KMS-11 (cell line): Measurements from ENCODE around the gene COL10A1.
"Not testable (repeated sequence)": the region's sequence is repeated elsewhere in the genome, so short reads cannot be mapped to it uniquely, and the experiment has no call there.

Source experiments
- H2AFZ ChIP-seq: fragments of 200-600 bp; sonication (generic); 2 replicates; pipeline ENCODE4 v1.6.1; 2016; ENCODE audit warnings: antibody characterized with exemption, mixed run types, low read depth
- H3K27ac ChIP-seq: fragments of 200-600 bp; sonication (generic); 2 replicates; pipeline ENCODE4 v1.6.1; 2016; ENCODE audit warnings: mild to moderate bottlenecking, mixed run types
- H3K27me3 ChIP-seq: fragments of 200-600 bp; sonication (generic); 2 replicates; pipeline ENCODE4 v1.6.1; 2017; ENCODE audit warnings: mild to moderate bottlenecking, low read depth, mixed run types, moderate library complexity; ENCODE audit not compliant: insufficient read depth
- H3K36me3 ChIP-seq: fragments of 200-600 bp; sonication (generic); 2 replicates; pipeline ENCODE4 v1.6.1; 2017; ENCODE audit warnings: mild to moderate bottlenecking, mixed run types; ENCODE audit not compliant: insufficient read depth
- H3K4me1 ChIP-seq: fragments of 200-600 bp; sonication (generic); 2 replicates; pipeline ENCODE4 v1.6.1; 2016; ENCODE audit warnings: mild to moderate bottlenecking, low read depth, mixed run types; ENCODE audit not compliant: poor library complexity, severe bottlenecking
- H3K4me2 ChIP-seq: fragments of 200-600 bp; sonication (generic); 2 replicates; pipeline ENCODE4 v1.7.0; 2016; ENCODE audit warnings: mild to moderate bottlenecking, mixed run types
- H3K4me3 ChIP-seq: fragments of 200-600 bp; sonication (generic); IDR thresholded peaks from 2 replicates; pipeline ENCODE4 v1.6.1; 2017; ENCODE audit warnings: low read depth, low read length, mixed read lengths; ENCODE audit not compliant: insufficient read depth
- H3K79me2 ChIP-seq: fragments of 200-600 bp; sonication (generic); 2 replicates; pipeline ENCODE4 v1.6.1; 2016; ENCODE audit warnings: low read depth, mixed run types; ENCODE audit not compliant: insufficient read depth
- H3K9ac ChIP-seq: fragments of 200-600 bp; sonication (generic); 2 replicates; pipeline ENCODE4 v1.6.1; 2016; ENCODE audit warnings: mild to moderate bottlenecking, mixed run types
- H4K20me1 ChIP-seq: fragments of 200-600 bp; sonication (generic); 2 replicates; pipeline ENCODE4 v1.6.1; 2016; ENCODE audit warnings: mild to moderate bottlenecking, mixed run types; ENCODE audit not compliant: insufficient read depth
- TF ChIP-seq, protein P1 (sequence below): fragments of 200-600 bp; sonication (generic); conservative IDR thresholded peaks from 2 replicates; pipeline ENCODE4 v1.6.1; 2017; ENCODE audit warnings: low read depth, mild to moderate bottlenecking, antibody characterized with exemption, low read length, moderate library complexity, mixed read lengths

Gene COL10A1

DNA sequence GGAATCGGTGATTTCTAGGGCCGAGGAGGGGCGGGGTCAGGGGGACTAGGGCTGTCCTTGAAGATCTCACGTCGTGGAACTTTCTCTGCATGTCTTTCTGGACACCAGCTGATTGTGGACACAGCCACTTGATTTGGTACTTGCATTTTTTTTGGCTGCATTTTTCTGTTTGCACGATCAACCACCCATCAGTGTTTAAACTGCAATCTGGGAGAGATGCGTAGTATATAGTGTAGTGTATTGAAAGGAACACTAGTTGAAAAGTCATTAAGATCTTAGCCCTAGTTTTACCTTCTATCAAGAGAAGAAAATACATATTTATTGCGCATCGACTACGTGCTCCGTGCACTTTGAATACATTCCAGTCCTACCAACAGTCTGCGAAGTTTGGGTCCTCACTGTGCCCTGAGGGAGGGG lies 24.6 kb downstream of the COL10A1 start:
- H3K36me3 ChIP-seq: no peaks in the 10 kb centered on the region
- H3K4me3 ChIP-seq: no peak overlapping the region
- H3K4me2 ChIP-seq: peak overlapping the region; percentile 62
- H3K79me2 ChIP-seq: no peaks in the 10 kb centered on the region
- H3K27ac ChIP-seq: peak overlapping the region; percentile 86
- H3K27me3 ChIP-seq: no peaks in the 10 kb centered on the region
- TF ChIP-seq, protein P1, sequence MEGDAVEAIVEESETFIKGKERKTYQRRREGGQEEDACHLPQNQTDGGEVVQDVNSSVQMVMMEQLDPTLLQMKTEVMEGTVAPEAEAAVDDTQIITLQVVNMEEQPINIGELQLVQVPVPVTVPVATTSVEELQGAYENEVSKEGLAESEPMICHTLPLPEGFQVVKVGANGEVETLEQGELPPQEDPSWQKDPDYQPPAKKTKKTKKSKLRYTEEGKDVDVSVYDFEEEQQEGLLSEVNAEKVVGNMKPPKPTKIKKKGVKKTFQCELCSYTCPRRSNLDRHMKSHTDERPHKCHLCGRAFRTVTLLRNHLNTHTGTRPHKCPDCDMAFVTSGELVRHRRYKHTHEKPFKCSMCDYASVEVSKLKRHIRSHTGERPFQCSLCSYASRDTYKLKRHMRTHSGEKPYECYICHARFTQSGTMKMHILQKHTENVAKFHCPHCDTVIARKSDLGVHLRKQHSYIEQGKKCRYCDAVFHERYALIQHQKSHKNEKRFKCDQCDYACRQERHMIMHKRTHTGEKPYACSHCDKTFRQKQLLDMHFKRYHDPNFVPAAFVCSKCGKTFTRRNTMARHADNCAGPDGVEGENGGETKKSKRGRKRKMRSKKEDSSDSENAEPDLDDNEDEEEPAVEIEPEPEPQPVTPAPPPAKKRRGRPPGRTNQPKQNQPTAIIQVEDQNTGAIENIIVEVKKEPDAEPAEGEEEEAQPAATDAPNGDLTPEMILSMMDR: no peak
- H3K4me1 ChIP-seq: peaks cover 12% of the 10 kb centered on the region
- peak overlapping the region; percentile 83 for H3K9ac ChIP-seq
- no peaks in the 10 kb centered on the region for H4K20me1 ChIP-seq
- peak overlapping the region; percentile 95; the same call in 1 of the 2 replicates for H2AFZ ChIP-seq

DNA sequence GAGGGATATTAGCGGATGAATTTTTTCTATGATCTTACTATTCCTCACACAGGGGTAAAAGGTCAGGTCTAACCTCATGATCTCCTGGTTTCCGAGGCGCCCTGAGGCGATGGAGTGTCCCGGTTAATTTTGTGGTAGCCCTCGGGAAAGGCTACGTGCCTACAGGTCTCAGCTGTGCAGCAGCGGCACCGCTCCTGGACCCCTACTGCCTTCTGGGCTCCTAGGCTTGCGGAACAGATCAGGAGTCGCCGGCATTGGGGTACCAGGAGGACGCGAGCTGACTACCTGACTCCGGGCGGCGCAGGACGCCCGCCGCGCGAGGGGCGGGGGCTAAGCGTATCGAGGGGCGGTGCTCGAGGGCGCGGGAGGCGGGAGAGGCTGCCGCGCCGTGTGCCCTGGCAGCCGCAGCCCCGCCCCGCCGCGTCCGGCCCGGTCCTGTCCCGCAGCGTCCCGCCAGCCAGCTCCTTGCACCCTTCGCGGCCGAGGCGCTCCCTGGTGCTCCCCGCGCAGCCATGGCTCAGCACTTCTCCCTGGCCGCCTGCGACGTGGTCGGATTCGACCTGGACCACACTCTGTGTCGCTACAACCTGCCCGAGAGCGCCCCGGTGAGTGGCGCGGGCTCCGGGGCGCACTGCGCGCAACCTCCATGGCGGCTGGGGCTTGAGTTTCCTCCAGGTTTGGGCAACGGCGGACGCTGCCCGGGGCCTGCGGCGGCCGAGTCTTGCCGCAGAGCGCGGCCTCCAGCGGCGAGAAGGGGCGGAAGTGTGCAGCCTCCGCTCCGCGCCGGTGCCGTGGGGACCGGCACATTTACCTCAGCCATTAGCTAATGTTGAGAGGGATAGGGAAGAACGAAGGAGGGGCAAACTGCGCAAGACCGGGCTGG lies 25.3 kb downstream of the COL10A1 start, which contains the start of gene NT5DC1:
NT5DC1 (plus strand) TSS at position 435 of the 883 bp plus-strand sequence; CDS start at position 513, 78 bp downstream.
- Histone ChIP-seq H3K36me3 (no peaks in the 10 kb centered on the region), H3K4me2 (peak within 1 kb of the TSS; percentile 62), H3K27me3 (no peaks in the 10 kb centered on the region), H3K4me1 (peaks cover 12% of the 10 kb centered on the region), H3K9ac (peak within 1 kb of the TSS; percentile 83), H3K4me3 (no peak within 1 kb of the TSS), H3K27ac (peak within 1 kb of the TSS; percentile 86), H3K79me2 (no peaks in the 10 kb centered on the region), H4K20me1 (no peaks in the 10 kb centered on the region), H2AFZ (peak within 1 kb of the TSS; percentile 95)
- TF ChIP-seq, protein P1: no peak

DNA sequence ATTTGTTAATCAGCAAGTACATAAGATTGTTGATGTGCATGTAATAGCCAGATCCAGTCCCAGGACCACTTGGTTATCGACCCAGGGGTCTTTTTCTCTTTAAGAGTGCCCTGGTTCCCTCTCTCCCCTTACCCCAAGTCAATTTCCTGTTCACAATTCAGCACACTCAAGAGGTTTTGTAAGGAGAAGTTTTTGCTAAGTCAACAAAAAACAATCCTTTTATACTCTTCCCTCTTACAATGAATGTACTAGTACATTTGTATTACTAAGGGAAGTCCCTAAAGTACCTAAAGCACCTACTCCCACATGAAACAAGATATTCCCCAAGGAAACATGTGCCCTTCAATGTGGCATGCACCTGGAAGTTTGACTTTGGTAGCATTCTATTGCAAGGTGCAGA lies 26.9 kb downstream of the COL10A1 start:
- Histone ChIP-seq H3K27ac (no peak overlapping the region), H3K4me1 (peaks cover 12% of the 10 kb centered on the region)

GRCh38 chr6:116096979-116097816 lies 28.7 kb downstream of the COL10A1 start:
- H4K20me1 ChIP-seq: no peaks in the 10 kb centered on the region
- no peaks in the 10 kb centered on the region for H3K79me2 ChIP-seq
- no peak overlapping the region for H3K27ac ChIP-seq
- H3K4me1 ChIP-seq: peaks cover 9% of the 10 kb centered on the region
- H3K36me3 ChIP-seq: no peaks in the 10 kb centered on the region
- H3K4me3 ChIP-seq: no peak overlapping the region
- no peak overlapping the region for H3K4me2 ChIP-seq
- H3K27me3 ChIP-seq: no peaks in the 10 kb centered on the region
- no peak overlapping the region for H3K9ac ChIP-seq
- H2AFZ ChIP-seq: no peak overlapping the region
- TF ChIP-seq, protein P1: peak; percentile 14; the same call in 1 of the 2 replicates

More for the DNA sequence above, 26.9 kb downstream of the COL10A1 start:
- Histone ChIP-seq H3K4me3 (no peak overlapping the region), H3K36me3 (no peaks in the 10 kb centered on the region), H4K20me1 (no peaks in the 10 kb centered on the region), H3K9ac (no peak overlapping the region), H2AFZ (no peak overlapping the region), H3K4me2 (no peak overlapping the region), H3K27me3 (no peaks in the 10 kb centered on the region), H3K79me2 (no peaks in the 10 kb centered on the region)
- TF ChIP-seq, protein P1: no peak

GRCh38 chr6:116096048-116096759 lies 29.7 kb downstream of the COL10A1 start:
- H3K4me3 ChIP-seq, H2AFZ ChIP-seq, H3K36me3 ChIP-seq, H3K4me2 ChIP-seq, H3K9ac ChIP-seq, H3K27me3 ChIP-seq, H3K79me2 ChIP-seq, H3K27ac ChIP-seq, H4K20me1 ChIP-seq, H3K4me1 ChIP-seq: not testable (repeated sequence)
